ENCODE data around the gene LMNA. TPM values are rescaled to one million over a fixed set of nuclear protein-coding genes. Genes with fewer than 3 reads are reported as not detected.
A peak's percentile ranks its signal among the peaks of the same experiment; 100 is the strongest.
"Not testable (repeated sequence)": the region's sequence is repeated elsewhere in the genome, so short reads cannot be mapped to it uniquely, and the experiment has no call there.

The LMNA gene
- total RNA-seq, 1 donor from 2014 or later, result 901 TPM

DNA sequence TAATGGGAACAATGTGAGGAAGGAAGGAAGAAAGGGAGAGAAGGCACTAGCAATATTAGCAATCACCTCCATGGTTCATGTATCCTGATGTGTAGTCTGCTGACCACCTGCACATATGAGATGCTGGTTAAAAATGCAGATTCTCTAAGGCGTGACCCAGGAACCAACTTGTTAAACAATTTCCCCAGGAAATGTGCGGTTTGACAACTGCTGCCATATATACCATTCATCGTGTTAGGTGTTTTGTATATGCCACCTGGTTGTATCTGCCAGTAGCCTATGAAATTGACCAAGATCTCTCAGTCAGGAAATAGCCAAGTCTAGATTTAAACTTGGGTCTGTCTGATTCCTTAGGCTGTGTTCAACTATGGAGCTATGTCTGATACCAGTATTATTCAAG, 43.0 kb downstream of the LMNA start:
- no peak for DNase-seq (ENCODE audit: low spot score)

DNA sequence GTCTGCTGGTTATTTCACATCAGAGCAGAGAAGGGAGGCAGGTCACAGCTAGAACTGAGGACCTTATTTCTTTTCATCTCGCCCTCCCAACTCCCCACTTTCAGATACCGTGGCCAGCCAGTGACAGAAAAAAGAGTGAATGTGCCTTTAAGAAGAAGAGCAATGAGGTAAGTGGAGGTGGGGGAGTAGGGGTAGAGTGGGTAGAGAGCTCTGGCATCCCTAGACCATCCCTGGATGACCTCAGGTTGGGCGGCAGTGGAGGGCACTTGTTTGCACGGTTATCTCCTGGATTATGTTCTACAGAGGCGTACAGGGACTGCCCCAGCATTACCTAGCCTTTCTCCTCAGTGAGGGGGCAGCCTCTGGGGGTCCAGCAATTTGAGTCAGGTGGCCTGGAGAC, 43.5 kb downstream of the LMNA start:
- no peak for DNase-seq (ENCODE audit: low spot score)

DNA sequence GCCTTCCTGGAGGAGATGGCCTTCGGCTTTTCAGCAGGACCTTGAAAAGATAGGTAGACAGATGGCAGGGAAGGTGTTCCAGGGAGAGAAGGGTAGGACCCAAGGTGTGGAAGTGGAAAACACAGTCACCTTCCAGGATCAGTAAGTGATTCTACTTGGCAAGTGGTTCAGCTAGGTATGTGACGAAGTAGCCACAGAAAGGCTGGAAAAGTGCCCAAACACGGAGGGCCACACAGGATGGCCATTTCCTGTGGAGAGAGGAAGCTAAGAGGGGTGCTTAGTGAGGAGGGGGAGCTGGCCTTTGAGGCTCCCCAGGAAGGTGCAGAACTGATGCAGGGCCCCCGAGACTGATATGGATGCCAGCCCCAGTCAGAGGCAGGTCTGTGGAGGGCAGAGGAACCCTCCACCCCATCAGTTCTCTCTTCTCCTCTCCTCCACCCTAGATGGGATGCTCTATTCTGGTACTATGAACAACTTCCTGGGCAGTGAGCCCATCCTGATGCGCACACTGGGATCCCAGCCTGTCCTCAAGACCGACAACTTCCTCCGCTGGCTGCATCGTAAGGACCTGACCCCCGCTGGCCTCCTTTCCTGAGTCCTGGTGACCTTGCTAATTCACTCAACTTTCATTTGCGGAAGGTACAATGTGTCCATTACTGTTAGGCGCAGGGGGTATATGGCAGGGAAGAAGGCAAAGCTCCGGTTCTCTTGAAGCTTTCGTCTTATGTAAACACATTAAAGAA, 45.7 kb downstream of the LMNA start:
- DNase-seq (ENCODE audit: low spot score), result no peak

DNA sequence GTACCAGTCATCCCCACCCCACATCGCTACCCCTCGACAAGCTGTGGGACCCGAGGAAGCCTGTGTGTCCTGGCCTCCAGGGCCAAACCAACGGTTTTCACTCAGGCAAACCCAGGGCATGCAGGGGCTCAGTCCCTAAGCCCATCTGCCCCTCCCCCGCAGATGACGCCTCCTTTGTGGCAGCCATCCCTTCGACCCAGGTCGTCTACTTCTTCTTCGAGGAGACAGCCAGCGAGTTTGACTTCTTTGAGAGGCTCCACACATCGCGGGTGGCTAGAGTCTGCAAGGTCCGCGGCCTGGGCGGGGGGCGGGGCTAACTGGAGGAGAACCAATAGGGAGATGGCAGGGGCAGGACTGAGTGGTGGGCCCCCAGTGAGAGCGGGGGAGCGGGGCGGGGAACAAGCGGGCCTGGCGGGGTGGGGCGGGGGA, 46.2 kb downstream of the LMNA start:
- DNase-seq (ENCODE audit: low spot score), result no peak

DNA sequence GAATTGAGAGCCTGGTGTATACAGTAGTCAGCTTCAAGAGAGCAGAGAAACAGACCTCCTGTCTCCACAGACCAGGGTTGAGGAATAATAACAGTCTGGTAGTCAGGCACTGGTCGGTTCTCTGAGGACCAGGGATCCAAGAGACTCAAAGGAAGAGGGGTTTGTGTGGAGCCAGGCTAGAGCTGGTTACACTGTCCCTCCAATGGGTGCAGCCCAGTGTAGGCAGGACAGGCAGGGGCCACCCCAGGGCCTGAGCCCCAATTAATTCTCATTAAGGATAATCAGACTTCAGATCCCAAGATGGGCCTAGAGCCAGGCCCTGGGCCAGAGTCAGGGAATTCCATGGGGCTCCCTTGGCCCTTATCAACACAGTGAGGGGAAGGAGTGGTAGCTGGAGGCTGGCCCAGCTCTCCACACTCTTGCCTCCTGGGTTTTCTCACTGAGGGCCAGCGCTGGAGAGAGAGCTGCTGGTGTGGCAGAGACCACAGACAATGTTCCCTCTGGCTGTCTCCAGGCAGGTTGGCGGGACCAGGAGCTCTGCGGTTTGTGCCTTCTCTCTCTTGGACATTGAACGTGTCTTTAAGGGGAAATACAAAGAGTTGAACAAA, 48.0 kb downstream of the LMNA start:
- no peak for DNase-seq (ENCODE audit: low spot score)

DNA sequence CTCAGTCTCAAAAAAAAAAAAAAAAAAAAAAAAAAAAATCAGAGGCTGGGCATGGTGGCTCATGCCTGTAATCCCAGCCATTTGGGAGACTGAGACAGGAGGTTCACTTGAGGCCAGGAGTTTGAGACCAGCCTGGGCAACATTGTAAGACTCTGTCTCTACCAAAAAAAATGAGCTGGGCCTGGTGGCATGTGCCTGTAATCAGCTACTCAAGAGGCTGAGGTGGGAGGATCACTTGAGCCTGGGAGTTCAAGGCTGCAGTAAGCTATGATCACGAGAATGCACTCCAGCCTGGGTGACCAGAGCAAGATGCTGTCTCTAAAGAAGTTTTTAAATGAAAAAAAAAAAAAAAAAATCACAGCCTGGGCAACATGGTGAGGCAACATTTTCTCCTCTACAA, 49.2 kb downstream of the LMNA start:
- no peak for DNase-seq (ENCODE audit: low spot score)

DNA sequence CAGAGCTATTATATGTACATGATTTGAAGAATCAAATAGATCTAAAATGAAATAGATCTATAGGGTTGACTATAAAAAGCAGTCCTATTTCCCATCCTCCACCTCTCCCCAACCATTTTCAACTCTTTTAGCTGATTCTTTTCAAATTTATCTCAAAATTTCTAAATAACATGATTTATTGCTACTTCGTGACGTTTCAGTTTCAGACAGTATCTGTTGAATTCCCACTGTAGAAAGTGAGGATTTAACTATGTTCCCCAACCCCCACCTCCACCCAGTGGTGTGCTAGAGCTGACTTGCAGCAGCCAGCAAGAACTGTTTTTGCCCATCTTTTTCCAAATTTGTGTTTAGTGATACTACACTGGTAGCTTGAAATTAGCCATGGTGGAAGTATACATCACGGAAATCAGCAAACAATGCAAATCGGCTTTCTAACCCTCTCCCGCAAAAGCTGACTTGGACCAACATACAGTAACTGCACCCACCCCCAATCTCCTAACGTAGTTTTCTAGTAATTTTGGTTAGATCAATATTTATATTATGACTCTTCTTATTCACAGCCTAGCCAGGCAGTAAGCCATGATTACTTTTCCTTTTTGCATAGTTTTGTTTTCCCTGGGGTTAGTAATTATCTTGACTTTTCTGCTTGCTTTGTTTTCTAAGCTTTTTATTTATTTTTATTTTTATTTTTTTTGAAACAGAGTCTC, 49.8 kb downstream of the LMNA start:
- DNase-seq (ENCODE audit: low spot score), result no peak

DNA sequence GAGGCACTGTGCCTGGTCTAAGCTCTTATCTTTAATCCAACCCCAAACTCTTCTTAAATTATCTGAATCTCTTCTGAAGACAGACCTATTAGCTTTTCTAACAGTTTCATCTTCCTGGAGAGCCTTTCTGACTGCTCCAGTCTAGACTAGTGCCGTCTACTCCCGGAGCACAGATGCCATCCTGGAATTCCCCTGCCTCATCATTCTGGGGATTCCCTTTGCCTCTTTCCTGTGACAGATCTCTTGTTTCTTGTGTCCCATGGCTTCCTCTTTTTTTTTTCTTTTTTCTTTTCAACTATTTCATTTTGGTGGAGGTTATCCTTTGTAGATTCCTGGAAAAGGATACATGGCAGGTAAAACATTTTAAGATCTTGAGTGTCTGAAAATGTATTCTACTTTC, 50.6 kb downstream of the LMNA start:
- no peak for DNase-seq (ENCODE audit: low spot score)

DNA sequence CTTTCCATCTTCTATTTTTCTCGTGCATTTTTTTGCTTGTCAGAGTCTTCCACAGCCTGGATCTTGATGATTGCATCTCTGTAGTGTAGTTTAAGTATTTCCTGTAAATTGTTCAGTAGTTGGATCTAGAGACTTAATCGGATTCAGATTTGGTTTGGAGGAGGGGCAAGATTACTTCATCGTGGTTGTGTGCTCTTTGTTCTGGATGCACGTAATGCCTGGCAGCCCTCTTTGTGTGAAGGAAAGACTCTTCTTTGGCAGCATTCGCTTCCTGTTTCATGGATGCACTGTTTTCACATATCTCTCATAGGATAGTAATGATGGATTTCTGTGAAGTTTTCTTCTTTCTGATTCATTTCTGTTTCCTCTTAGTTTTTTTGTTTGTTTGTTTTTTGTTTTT, 53.0 kb downstream of the LMNA start:
- no peak for DNase-seq (ENCODE audit: low spot score)

DNA sequence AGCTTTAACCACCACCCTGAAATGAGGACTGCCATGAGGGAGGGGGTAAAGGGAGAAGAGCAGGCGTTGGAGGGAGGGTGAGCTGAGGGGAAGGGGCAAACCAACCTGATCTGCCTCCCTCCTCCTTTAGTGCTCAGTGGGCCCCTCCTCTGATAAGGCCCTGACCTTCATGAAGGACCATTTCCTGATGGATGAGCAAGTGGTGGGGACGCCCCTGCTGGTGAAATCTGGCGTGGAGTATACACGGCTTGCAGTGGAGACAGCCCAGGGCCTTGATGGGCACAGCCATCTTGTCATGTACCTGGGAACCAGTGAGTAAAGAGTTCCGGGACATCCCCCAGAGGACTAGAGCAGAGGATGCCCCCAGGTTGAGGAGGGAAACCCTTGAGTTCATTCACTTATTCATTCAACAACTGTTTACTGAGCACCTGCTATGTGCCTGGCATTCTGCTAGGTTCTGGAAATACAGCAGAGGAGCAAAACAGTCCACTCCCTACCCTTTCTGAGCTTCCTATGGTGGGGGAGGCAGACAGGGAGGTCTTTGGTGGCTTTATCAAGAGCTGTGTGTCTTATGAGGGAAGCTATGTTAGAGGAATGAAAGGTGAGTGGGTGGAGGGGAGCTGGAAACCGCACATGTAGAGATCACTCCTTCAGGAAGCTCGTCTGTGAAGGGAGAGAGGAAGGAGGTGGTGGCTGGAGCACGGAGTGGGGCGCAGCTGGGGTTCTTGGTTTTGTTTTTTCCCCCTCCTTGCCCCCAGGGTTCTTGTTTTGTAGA, 58.4 kb downstream of the LMNA start:
- DNase-seq (ENCODE audit: low spot score), result no peak

DNA sequence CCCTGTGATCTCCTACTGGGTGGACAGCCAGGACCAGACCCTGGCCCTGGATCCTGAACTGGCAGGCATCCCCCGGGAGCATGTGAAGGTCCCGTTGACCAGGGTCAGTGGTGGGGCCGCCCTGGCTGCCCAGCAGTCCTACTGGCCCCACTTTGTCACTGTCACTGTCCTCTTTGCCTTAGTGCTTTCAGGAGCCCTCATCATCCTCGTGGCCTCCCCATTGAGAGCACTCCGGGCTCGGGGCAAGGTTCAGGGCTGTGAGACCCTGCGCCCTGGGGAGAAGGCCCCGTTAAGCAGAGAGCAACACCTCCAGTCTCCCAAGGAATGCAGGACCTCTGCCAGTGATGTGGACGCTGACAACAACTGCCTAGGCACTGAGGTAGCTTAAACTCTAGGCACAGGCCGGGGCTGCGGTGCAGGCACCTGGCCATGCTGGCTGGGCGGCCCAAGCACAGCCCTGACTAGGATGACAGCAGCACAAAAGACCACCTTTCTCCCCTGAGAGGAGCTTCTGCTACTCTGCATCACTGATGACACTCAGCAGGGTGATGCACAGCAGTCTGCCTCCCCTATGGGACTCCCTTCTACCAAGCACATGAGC, 62.2 kb downstream of the LMNA start:
- no peak for DNase-seq (ENCODE audit: low spot score)

DNA sequence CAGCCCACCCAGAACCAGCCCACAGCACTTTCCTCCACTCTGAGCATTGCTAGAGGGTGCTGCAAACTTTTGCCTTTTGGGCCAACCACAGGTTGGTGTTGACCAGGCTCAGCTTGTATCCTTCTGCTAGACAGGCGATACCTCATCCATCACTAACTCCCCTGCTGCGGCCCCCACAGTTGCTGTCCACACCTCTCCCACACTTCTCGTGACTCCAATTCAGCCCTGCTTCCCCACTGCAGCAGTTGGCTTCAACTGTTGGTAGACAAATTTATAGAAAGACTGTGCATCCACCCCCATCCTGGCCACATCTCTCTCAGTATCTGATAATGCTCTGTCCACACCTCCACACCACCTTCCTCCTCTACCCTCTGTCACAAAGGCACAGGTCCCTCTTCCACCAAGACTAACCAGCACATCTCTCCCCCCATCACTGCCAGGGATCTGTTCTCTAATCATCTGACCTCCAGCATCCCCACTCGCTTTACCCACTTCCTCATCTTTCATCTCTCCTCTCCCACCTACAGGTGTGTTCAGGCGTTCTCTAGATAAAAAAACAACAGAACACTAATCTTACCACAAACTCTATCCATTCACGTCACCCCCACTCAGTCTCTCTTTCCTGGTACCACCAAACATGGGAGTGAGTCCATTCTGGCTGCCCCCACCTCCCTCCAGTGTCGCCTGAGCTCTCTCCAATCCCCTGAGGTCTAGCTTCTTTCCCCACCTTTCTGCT, 63.6 kb downstream of the LMNA start:
- no peak for DNase-seq (ENCODE audit: low spot score)

DNA sequence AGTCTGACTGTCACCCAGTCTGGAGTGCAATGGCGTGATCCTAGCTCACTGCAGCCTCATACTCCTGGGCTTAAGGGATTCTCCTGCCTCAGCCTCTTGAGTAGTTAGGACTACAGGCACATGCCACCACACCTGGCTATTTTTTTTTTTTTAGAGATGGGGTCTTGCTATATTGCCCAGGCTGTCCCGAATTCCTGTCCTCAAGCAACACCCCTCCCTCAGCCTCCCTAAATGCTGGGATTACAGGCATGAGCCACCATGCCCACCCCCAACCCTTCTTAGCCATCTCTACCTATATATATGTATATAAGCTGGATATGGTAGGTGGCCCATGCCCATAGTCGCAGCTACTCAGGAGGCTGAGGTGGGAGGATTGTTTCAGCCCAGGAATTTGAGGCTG, 66.0 kb downstream of the LMNA start:
- DNase-seq (ENCODE audit: low spot score), result no peak

DNA sequence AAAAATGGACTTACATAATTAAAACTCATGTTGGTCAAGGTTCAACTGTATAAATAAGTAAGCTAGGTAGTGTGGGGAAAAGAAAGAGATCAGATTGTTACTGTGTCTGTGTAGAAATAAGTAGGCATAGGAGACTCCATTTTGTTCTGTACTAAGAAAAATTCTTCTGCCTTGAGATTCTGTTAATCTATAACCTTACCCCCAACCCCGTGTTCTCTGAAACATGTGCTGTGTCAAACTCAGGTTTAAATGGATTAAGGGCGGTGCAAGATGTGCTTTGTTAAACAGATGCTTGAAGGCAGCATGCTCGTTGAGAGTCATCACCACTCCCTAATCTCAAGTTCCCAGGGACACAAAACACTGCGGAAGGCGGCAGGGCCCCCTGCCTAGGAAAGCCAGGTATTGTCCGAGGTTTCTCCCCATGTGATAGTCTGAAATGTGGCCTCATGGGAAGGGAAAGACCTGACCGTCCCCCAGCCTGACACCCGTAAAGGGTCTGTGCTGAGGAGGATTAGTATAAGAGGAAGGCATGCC, 66.9 kb downstream of the LMNA start:
- DNase-seq (ENCODE audit: low spot score), result peak; percentile 14

DNA sequence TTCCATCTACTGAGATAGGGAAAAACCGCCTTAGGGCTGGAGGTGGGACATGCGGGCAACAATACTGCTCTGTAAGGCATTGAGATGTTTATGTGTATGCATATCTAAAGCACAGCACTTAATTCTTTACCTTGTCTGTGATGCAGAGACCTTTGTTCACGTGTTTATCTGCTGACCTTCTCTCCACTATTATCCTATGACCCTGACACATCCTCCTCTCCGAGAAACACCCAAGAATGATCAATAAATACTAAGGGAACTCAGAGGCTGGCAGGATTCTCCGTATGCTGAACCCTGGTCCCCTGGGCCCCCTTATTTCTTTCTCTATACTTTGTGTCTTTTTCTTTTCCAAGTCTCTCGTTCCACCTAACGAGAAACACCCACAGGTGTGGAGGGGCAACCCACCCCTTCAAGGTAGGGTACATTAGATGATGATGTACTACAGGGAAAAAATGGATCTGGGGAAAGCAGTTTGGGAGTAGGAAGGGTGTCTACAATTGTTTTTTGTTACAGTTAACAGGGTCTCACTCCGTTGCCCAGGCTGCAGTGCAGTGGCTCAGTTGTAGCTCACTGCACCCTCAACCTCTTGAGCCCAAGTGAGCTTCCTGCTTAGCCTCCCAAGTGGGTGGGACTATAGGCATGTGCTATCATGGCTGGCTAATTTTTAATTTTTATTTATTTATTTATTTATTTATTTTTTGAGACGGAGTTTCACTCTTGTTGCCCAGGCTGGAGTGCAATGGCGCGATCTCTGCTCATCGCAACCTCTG, 67.7 kb downstream of the LMNA start:
- peak; percentile 11 for DNase-seq (ENCODE audit: low spot score)

DNA sequence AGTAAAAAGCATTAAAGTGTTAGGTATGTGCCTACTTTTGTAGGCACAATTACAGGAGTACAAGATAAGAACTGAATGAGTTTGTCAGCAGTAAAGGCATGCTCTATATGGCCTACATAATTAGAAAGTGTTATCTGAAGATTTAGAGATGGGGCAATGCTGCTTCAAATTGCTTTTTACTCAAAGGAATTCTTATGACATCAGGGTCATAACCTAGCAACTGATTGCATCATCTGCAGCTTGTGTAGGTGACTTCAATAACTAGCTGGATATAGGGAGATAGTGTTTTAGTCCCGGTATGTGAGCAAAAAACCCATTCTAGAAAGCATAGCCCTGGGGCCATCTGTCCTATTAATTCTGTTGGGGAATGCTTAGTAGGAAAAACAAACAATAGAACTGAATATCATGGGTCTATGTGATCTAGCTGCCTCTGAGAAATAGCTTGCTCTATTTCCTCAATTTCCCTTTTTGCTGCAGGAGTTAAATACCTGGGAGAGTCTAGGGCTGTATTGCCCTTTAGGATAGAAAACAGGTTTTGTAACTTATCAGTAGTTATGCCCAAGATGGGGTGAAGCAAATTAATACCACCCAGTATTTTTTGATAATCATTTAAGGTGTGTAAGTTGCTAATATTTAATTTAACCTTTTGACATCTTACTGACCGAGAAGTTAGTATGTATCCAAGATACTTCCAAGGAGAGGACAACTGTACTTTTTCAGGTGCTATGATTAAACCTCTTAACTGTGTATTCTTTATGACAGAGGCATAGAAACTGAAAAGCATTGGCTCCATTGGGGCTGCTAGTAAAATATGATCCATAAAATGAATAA, 72.1 kb downstream of the LMNA start:
- DNase-seq (ENCODE audit: low spot score), result not testable (repeated sequence)
